ENCODE data around the gene HOXC9. TPM values are rescaled to one million over a fixed set of nuclear protein-coding genes. Genes with fewer than 3 reads are reported as not detected.
A peak's percentile ranks its signal among the peaks of the same experiment; 100 is the strongest.

HOXC9 gene
- polyA plus RNA-seq, 1 experiment = 1.2 TPM

GRCh38 chr12:53983568-53983949 is 16.4 kb upstream of the HOXC9 start:
- Histone ChIP-seq H3K4me3 (ENCODE audit: low read depth, low read length) (peak overlapping the region; percentile 46), H3K27me3 (ENCODE audit: control insufficient read depth, insufficient read depth, low read length) (peaks cover 2% of the 10 kb centered on the region; the same call in 1 of the 2 replicates), H3K36me3 (ENCODE audit: control insufficient read depth, insufficient read depth, low read length) (no peaks in the 10 kb centered on the region)
- CTCF ChIA-PET = interaction anchor here (0.8 to 5.8 kb wide), 7 partner anchors 16 to 224 kb away, joined by 3 to 90 read pairs (median 10); partner anchors contain the start of genes HOXC12, HOXC5, HOXC8 and HOXC9
- TF ChIP-seq CTCF (IDR thresholded peaks at IDR 0.05; ENCODE audit: insufficient read depth, low read depth, low read length) = no peak
- POLR2A ChIA-PET = no interaction called here
- DNase-seq (ENCODE audit: low read depth) = no peak

DNA sequence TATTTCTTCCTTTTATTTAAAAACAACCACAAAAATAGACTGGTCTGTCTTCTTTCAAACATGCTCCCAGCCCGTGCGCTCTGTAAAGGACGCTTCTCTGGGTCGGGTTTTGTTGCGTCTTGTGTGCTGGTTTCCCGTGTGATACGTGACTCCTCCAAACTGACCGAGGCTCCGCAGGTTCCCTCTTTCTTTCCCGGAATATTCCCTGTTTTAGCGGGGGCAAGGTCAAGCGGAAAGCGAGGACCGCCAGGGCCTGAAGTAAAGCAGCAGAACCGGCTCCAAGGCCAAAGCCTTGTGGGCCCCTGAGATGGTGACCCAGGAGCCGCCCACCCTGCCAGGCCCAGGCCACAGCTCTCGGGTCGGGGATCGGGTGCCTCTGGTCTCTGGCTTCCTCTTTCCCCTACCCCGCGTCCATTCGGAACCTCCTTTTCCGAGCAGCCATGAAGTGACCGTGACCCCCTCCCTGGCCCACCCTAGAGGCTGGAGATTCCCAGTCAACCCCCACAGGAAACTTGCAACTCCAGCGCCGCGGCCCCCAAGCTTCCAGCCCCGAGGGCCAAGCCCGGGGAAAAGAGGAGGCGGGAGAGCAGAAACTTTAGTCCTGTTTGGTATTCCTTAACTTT is 15.9 kb upstream of the HOXC9 start:
- ChIA-PET POLR2A (interaction anchor here (0.8 kb wide), 1 partner anchor 213 kb away, joined by 4 read pairs; no protein-coding TSS in a partner anchor), CTCF (interaction anchor here (0.8 to 5.8 kb wide), 18 partner anchors 8 to 241 kb away, joined by 3 to 90 read pairs (median 6); partner anchors contain the start of genes HOXC11, HOXC12, HOXC5 and HOXC8)
- no peak for TF ChIP-seq CTCF (IDR thresholded peaks at IDR 0.05; ENCODE audit: insufficient read depth, low read depth, low read length)
- H3K27me3 ChIP-seq (ENCODE audit: control insufficient read depth, insufficient read depth, low read length) = peaks cover 2% of the 10 kb centered on the region; the same call in 1 of the 2 replicates
- H3K4me3 ChIP-seq (ENCODE audit: low read depth, low read length) = peak overlapping the region; percentile 46
- H3K36me3 ChIP-seq (ENCODE audit: control insufficient read depth, insufficient read depth, low read length) = no peaks in the 10 kb centered on the region
- DNase-seq (ENCODE audit: low read depth) = no peak

- Histone ChIP-seq H3K27me3 (ENCODE audit: control insufficient read depth, insufficient read depth, low read length) (peaks cover 2% of the 10 kb centered on the region; the same call in 1 of the 2 replicates), H3K36me3 (ENCODE audit: control insufficient read depth, insufficient read depth, low read length) (no peaks in the 10 kb centered on the region), H3K4me3 (ENCODE audit: low read depth, low read length) (peak within 1 kb of the TSS; percentile 60)
- CTCF ChIA-PET = interaction anchor here (0.5 to 5.8 kb wide), 39 partner anchors 9 to 419 kb away, joined by 3 to 90 read pairs (median 5); partner anchors contain the start of genes HOXC11, HOXC5, HOXC8 and HOXC9
- DNase-seq (ENCODE audit: low read depth) = no peak
- POLR2A ChIA-PET = interaction anchor here (0.5 kb wide), 1 partner anchor 210 kb away, joined by 3 read pairs; no protein-coding TSS in a partner anchor
- peak; percentile 83 for TF ChIP-seq CTCF (IDR thresholded peaks at IDR 0.05; ENCODE audit: insufficient read depth, low read depth, low read length)
These were observed 14.9 kb upstream of the HOXC9 start, which contains the start of gene HOXC10 for GRCh38 chr12:53984901-53985691. HOXC10 (plus strand) TSS chr12:53985146; CDS start chr12:53985260, 114 bp downstream.

GRCh38 chr12:53985692-53985993 is 14.3 kb upstream of the HOXC9 start:
- Histone ChIP-seq H3K27me3 (ENCODE audit: control insufficient read depth, insufficient read depth, low read length) (peaks cover 2% of the 10 kb centered on the region; the same call in 1 of the 2 replicates), H3K4me3 (ENCODE audit: low read depth, low read length) (peak overlapping the region; percentile 60), H3K36me3 (ENCODE audit: control insufficient read depth, insufficient read depth, low read length) (no peaks in the 10 kb centered on the region; the same call in 1 of the 2 replicates)
- CTCF ChIA-PET = interaction anchor here (0.8 to 5.8 kb wide), 29 partner anchors 10 to 418 kb away, joined by 3 to 90 read pairs (median 6); partner anchors contain the start of genes HOXC5, HOXC8, HOXC9 and SMUG1
- TF ChIP-seq CTCF (IDR thresholded peaks at IDR 0.05; ENCODE audit: insufficient read depth, low read depth, low read length) = no peak
- POLR2A ChIA-PET = no interaction called here
- no peak for DNase-seq (ENCODE audit: low read depth)

Data from BJ (cell line).